ENCODE measurements around the gene ASB11.
"Not testable (repeated sequence)": the region's sequence is repeated elsewhere in the genome, so short reads cannot be mapped to it uniquely, and the experiment has no call there.

ASB11 gene

DNA sequence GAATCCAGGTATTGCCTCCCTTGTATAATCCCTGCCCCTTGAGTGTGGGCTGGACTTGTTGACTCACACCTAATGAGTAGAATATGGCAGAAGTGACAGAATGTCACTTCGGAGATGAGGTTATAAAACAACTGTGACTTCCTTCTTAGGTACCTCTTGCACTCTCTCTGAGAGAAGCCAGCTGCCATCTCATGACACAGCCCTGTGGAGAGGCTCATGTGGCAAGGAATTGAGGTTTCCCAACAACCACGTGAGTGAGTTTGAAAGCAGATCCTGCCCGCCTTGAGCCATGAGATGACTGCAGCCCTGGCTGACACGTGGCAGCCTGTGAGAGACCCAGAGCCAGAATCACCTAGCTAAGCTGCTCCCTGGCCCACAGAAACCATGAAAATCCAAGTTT lies 13.5 kb downstream of the ASB11 start:
- peak; percentile 74 for DNase-seq

DNA sequence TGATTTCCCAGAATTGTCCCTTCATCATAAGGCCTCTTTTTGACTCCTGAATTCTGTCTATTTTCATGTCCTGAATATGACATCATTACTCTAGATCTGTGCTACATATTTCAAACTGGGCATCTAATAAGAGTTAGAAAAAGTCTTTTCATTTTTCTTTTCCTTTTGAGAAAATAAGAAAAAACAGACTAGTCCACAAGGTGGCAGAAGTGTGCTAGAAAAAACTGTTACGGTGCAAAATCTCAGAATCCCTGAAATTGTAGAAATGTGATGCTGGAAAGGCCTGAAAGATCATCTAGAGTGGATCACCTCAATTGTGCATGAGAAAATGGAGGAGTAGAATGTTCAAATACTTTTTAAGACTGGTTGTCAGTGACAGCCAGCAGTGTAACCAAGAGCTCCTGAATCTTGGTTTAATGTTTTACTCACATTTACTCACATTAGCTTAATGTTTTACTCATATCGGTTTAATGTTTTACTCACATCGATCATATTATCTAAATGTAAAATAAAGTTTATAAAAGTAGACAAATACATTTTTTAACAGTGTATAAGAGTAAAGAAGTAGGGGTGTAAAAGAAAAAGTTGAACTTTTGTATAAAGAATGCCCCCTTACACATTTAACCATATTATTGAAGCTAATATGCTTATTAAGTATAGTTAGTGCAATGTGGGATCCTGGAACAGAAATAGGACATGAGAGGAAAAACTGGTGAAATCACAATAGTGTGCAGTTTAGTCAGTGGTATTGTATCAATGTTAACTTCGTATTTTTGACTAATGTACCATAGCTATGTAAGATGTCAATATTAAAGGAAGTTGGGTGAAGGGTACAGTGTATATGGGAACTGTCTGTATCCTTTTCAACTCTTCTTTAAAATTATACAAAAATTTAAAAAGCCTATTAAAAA lies 15.2 kb downstream of the ASB11 start:
- peak; percentile 0 for DNase-seq

DNA sequence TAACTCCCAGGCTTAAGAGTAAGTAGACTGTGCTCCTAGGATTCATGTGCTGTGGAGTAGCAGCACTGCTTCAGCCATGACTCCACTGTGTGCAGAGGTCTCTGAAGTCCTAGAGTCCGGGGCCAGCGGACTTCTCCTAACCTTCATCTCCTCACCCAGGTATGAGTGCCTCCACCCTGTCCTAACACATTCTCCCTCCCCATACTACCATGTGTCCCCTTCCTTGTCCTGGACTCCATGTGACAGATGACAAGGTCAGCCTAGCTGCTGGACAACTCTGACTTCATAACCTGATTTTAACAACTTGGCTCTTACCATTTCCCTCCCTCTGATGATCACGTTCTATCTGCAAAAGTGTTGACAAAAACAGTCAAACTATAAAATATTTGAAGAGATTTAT lies 16.7 kb downstream of the ASB11 start:
- no peak for DNase-seq

DNA sequence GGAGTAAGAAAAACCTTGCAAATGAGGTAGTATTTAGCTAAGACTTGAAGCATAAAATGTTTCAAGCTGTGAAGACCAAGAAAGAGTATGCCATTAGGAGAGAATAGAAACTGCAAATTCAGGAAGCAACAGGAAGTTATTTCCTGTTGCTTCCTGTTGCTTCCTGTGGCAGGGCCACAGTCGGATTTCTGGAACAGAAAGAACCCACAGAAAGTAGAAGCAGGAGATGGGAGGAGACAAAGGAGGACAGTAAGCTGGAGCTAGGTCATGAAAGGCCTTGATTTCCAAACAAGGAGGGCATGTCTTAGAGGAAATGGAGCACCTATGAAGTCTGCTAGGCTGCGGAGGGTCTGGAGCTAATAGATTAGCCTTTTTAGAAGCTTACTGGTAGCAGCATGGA lies 17.2 kb downstream of the ASB11 start:
- DNase-seq, result peak; percentile 5

DNA sequence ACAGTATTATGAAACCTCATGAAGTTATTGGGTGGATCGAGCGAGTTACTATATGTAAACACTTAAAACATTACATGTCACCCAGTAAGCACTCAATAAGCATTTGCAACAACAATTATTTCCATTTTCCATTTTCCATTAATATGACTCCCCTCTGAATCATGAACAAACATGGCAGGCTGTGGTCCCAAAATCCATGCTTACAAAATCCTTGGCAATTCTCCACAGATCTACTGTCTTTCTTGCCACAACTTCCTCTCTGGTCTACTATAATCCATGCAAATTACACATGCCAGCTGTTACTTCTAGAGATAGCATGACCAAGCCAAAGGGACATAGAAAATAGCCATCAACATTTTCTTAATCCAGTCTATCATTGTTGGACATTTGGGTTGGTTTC lies 22.0 kb downstream of the ASB11 start:
- DNase-seq, result no peak

DNA sequence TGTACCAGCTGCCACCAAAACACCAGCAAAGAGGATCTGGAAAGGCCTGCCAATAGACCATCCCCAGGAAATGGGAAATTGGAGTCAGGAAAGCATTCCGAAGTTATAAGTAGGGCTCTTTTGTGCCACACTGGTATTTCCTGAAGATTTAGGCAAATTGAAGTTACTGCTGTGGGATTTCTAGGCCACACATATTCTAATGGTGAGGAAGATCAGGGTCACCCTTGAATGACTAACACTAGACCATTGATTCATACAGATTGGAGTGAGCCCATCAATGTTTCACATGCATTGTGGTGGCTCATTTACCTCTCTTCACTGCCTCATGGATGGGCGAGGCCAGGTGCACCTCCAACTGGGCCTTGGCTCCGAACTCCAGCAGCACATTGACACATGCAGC lies 22.6 kb downstream of the ASB11 start:
- DNase-seq, result no peak

DNA sequence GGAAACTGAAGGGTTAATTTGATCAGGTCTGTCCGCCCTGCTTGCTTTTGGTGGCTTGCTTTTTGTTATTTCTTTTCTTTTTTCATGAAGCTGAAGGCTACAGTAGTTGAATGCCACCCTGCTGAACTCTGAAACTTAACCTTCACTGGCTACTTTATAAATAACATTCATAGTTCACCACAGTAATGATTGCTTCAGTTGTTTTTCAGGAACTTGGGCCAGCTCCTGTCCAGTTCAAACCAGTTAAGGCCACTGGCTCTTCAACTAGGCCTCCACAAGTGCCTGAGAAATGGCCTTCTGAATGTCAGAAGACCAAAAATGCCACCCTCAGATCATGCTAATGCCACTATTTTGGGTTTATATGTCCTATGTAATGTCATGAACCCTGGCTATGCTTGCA lies 37.8 kb downstream of the ASB11 start:
- no peak for DNase-seq

DNA sequence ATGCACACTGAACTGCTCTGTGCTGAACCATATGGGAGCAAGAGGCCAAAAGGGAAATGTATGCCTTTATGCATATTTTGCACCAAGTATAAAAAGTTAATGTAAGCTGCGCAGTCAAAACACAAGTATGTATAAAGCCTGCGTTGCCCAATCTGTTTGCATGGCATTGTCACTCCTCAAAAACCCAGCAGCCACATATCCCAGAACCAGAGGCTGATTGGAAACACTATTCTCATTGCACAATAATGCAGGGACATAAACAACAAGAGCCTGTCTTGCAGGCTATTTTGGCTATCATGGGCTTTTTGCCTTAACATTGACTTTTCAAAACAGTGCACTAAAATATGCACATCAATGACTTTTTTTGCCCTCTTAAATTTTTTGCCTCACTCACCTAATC lies 40.5 kb downstream of the ASB11 start:
- no peak for DNase-seq

DNA sequence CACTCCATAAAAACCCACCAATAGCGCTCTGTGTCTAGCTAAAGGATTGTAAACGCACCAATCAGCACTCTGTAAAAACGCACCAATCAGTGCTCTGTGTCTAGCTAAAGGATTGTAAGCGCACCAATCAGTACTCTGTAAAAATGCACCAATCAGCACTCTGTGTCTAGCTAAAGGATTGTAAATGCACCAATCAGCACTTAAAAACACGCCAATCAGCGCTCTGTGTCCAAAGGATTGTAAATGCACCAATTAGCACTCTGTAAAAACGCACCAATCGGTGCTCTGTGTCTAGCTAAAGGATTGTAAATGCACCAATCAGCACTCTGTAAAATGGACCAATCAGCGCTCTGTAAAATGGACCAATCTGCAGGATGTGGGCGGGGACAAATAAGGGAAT lies 42.2 kb downstream of the ASB11 start:
- DNase-seq, result not testable (repeated sequence)

DNA sequence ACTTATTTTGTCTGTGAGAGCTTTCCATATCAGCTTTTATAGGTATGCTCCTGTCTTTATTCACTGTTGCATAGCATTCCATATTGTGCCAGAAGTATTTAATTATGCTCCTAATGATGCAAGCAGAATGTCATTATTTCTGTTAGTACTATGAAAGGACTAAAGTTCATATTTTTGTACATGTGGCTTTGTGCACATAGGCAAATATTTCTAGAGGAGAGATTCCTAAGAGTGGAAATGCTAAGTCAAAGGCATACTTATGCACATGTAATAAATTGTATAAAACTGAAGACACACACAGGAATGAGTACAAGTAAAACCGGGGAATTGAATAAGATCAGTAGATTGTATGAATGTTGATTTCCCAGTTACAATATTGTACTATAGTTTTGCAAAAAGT lies 43.7 kb downstream of the ASB11 start:
- DNase-seq, result no peak

DNA sequence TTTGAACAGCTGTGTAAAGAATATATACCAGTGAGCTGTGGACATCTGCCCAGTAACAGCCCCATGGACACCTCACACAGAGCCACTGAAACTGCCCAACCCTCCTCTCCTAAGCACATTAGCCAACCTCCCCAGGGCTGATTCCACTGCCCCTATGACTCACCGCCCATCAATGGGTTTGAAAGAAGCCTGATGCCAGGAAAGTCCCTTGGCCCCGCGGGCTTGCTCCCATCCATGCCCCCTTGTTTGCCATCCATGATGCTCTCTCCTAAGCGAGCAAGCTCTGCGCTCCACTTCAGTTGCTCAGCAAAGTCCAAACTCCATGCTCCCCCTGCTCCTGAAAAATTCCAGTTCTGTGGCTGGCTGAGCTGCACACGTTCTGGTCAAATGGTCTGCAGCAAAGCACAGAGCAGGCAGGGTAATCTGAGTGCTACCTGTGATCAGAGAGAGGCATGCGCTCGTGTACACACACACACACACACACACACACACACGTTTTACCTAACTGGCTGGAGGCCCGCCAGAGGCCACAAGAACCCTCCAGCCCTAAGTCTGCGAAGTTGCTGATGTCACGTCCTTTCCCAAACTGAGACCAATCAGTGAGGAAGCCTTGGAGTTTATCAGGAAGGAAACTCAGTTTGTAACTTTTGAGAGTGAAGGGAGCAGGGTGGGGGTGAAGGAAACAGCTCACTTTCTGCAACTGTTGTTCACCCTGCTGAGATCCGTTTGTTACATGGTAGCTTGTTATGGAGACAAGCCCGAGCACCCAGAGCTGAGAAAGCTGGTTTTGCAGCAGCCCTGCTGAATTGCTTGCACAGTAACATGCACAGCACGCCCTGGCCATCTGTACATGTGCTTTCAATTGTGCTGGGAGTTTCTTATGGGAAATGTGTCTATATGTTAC lies 45.6 kb downstream of the ASB11 start, which contains the start of gene ASB9:
ASB9 (minus strand) TSS at position 466 of the 904 bp plus-strand sequence; CDS start at position 257, 209 bp downstream.
- peak; percentile 23 for DNase-seq

DNA sequence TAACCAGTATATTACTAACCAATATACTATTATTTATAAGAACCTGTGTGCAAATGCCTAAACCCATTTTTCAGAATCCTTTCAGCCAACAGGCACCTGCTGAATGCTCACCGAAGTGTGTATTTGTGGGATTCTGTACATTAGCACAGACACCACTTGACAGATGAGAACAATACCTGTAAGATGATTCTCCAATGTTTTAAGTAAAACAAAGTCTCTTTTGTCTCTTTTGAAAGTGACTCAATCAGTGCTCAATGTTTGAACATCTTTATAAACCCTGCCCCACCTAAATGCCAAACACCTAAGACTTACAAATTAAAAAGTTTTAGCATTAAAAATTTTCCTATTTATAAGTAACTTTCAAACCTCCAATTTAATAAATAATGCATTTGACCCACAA lies 46.3 kb downstream of the ASB11 start:
- DNase-seq, result no peak

DNA sequence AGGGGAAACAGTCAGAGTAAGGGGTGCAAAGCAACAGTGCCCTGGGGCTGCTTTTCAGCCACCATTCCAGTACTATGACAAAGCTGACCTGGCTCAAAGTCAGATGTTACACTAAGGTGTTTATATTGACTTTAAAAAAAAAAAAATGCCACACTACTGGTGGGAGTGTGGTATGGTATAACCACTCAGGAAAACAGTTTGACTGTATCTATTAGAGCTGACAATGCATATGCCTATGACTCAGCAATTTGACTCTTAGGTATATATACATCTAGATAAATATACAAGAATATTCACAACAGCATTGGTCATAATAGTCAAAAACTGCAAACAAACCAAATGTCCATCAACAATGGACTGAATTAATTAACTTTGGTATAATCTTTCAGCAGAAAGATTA lies 60.6 kb downstream of the ASB11 start:
- DNase-seq, result no peak

DNA sequence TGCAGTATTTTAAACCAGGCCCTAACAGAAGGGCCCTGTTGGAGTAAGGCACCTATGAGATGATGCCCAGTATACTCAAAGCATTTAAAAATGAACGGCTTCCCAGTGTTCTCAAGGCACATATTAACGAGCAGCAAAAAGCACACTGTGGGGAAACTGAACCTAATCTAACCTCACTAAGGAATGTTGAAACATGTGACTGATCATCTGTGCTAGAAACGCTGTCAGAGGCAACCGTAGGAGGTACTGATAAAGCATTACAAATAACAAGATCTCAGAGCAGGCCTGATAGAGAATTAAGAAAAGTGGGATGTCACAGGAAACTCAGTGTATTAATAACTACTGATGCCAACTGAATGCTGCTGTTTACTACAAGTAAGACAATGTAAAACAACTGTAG lies 69.5 kb downstream of the ASB11 start:
- no peak for DNase-seq

DNA sequence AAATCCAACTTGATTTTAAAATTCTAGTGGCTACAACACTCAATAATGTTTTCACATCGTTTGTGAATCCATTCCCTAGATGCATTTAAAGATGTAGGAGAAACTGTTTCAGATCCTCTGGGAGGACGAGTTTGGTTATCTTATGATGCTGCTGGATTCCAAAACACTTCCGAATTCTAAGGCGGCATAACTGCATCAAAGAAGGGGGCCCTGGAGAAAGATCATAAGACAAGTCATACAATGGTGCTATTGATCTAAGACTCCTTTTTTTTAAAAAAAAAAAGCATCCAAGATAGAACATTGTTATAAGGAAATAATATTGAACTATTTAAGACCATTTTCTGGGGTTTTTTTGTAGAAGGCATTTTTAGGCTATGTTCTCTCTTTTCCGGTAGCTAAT lies 71.0 kb downstream of the ASB11 start:
- no peak for DNase-seq

DNA sequence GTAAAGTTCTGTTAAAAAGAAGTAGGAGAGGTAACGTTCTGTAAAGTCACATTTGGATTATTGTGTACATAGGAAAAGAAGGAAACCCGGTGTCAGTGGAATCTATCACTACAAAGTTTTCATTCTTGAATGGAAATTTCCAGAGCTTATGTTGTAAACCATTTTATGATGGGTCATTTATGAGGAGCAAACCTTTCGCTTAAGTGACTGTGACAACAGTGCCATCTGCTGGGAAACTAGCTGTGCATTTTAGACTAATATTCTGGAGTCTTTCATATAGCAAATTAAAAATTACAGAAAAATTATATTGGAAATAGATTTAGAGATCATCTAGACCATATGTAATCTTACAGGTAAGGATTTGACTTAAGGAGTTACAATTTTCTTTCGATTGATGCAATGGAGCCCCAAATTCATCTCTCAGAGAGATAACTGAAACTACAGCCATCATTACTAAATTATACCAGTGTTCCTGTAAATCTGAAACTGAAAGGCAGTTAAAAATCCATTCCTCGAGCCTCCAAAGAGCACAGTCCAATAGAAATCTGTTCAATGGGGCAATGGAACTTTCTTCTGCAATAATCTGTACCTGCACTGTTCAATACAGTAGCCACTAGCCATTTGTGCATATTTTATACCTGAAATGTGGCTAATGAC lies 72.4 kb downstream of the ASB11 start:
- DNase-seq, result no peak

DNA sequence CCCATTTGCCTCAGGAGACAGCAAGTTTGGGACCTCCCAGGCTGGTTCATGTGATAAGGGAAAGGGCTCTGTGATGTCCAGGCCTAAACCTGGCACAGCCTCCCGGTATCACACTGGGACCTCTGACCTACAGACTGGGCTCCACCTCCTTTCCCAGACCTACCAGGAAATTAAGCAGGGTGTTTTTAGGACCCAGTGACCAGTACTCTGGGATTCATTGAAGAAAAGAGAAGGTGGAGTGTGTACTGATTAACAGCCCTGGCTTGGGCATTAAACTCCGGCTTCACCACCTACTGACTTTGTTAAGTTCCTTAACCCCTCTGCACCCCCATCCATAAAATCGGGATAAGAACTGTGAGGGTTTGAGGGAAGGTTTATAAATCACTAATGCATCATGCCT lies 74.1 kb downstream of the ASB11 start:
- no peak for DNase-seq

DNA sequence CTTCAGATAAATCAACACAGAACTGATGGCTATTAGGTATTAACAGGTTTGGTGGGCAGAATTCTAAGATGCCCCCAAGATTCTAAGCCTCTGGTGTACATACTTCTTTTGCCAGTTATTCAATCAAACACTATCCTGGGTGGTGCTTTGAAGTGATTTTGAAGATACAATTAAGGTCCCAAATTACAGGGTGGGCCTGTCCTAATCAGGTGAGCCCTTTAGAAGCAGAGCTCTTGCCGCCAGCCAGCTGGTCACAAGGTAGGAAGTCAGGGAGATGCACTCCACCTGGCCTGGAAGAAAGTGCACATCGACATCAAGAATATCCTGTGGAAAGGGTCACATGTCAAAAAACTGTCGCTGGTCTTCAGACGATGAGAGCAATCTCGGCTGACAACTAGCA lies 75.0 kb downstream of the ASB11 start:
- DNase-seq, result no peak

DNA sequence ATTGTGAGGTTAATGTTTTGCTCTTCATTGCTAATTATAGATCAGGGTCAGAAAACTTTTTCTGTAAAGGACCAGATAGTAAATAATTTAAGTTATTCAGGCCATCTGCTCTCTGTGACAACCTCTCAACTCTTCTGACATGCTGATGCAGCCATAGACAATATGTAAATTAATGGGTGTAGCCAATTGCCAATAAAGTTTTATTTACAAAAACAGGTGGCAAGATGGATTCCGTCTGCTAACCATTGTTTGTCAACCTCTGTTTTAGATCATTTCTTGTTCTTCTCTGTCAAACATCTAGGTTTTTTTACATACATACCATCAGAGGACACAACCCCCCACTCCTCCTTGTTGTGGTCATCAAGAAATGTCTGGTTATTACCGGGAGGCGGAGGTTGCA lies 79.3 kb downstream of the ASB11 start:
- DNase-seq, result no peak

DNA sequence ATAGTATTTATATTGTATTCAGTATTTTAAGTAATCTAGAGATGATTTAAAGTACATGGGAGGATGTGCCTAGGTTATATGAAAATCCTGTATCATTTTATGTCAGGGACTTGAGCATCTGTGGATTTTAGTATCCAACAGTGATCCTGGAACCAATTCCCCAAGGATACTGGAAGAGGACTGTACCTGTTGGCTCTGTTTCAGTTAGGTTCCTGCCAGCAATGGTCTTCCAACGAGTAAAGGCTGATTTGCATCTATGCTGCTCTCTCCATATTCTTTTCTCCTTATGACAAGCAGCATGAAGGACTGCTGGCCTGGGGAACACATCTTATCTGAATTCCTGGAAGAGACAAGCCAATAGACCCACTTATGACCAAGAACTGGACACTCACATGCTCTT lies 80.4 kb downstream of the ASB11 start:
- no peak for DNase-seq

DNA sequence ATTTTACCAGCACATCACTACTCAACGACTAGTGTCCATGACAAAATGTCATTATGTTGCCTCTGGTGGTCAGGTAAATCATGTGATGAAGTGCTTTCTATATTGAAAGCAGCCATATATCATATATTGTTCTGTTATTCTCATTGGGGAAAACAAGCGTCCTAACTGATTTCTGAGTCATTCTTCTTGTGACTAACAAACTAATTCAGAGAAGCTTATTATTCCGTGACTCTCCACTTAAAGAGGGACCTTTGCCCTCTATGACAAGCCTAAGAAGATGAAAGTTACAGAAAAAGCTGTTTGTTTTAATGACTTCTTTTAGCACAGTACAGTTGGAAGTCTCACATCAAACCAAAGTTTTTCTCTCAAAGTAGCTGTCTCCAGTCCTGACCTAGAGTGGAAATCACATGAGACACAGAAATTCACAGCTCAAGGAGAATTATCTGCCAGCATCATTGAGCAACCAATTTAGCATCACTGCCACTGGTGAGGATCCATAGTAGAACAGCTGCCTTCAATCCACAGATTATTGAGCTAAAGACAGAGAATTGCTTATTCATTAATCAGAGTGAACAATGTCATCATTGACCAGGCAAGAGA lies 81.9 kb downstream of the ASB11 start:
- no peak for DNase-seq

Data from GF-D8 (cell line).